GM18508 (cell line): Measurements from ENCODE around the gene TRPM4.
"Not testable (repeated sequence)": the region's sequence is repeated elsewhere in the genome, so short reads cannot be mapped to it uniquely, and the experiment has no call there.

Experiments used
- ATAC-seq: cut with Tn5 transposase; IDR thresholded peaks from one replicate; pipeline ENCODE4 v1.9.1; 2021; ENCODE audit warnings: moderate number of reproducible peaks; ENCODE audit not compliant: insufficient read depth, unreplicated experiment

TRPM4 gene

DNA sequence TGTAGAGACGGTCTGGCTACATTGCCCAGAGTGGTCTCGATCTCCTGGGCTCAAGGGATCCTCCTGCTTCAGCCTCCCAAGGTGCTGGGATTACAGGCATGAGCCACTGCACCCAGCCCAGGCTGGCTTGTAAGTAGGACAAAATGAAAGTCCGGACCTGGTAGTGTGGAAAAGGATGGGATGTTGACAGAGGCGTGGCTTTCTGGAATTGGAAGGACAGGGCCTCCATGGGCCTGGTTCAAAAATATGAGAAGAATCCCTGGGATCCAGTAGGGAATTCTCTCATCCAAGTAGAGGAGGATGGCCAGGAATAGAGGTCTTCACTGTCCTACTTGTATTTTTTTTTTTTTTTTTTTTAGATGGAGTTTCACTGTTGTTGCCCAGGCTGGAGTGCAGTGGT lies 64.9 kb downstream of the TRPM4 start:
- no peak for ATAC-seq

- no peak for ATAC-seq
Measured at GRCh38 chr19:49223472-49223871, 65.9 kb downstream of the TRPM4 start.

DNA sequence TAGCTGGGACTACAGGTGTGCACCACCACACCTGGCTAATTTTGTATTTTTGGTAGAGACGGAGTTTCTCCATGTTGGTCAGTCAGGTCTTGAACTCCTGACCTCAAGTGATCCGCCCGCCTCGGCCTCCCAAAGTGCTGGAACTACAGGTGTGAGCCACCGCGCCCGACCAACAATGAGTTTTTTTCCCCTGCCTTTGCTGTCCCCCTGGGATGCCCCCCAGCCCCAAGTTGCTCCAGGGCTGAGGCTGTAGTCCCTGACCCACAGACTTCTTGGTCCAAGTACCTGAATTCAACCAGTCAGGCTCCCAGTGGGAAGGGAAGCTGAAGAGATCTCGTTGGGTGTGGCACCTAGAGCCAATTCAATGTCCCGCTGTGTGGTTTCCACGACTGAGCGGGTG lies 66.8 kb downstream of the TRPM4 start:
- ATAC-seq, result not testable (repeated sequence)

DNA sequence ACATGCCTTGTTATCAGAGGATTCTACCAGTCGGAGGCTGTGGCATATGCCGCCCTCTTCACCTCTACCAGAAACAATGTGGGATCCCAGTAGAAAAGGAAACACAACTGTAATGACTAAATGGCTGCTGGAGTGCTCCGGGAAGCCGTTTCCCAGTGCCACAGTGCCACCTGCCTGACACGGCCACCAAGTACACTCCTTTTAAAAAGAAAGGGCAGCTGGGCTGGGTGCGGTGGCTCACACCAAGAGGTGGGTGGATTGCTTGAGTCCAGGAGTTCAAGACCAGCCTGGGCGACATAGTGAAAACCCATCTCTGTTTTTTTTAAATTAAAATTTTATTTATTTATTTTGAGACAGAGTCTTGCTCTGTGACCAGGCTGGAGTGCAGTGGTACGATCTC lies 67.3 kb downstream of the TRPM4 start:
- no peak for ATAC-seq

- no peak for ATAC-seq
Measured at GRCh38 chr19:49229416-49229815, 71.8 kb downstream of the TRPM4 start.

DNA sequence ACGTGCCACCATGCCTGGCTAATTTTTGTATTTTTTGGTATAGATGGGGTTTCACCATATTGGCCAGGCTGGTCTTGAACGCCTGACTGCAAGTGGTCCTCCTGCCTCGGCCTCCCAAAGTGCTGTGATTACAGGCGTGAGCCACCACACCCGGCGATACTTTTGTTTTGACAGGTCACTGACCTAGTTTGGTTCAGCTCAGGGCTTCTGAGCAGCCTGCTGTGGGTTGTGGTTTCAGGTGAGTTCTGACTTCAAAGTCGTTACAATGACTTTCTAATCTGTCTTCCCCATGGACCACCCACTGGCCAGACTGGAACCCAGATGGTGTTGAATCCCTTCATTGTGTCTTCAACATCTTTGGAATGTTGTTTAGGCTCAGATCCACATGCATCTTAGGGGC lies 73.8 kb downstream of the TRPM4 start:
- no peak for ATAC-seq

GRCh38 chr19:49231804-49232203 lies 74.2 kb downstream of the TRPM4 start:
- no peak for ATAC-seq

DNA sequence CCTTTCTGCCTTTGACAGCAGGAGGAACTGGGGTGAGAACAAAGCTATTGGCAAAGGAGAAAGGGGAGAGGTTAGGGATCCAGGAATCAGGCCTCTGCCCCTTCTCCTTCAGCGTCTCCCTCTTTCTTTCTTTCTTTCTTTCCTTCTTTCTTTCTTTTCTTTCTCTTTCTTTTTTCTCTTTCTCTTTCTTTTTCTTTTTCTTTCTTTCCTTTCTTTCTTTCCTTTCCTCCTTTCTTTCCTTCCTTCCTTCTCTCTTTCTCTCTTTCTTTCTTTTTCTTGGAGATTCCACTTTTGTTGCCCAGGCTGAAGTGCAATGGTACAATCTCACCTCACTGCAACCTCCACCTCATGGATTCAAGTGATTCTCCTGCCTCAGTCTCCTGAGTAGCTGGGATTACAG lies 75.6 kb downstream of the TRPM4 start:
- ATAC-seq, result no peak

DNA sequence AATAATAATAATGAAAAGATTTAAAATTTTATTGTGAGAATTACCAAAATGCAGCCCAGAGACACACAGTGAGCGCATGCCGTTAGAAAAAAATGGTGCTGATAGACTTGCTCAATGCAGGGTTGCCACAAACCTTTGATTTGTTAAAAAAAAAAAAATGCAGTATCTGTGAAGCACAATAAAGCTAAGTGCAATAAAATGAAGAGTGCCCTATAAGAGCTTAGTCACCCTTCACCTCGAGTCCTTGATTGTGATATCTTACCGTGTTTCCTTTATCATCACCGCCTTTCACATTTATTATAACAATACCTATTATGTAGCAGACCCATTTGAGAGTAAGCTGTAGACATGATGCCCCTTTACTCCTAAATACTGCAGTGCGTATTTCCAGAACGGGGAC lies 84.2 kb downstream of the TRPM4 start:
- no peak for ATAC-seq

DNA sequence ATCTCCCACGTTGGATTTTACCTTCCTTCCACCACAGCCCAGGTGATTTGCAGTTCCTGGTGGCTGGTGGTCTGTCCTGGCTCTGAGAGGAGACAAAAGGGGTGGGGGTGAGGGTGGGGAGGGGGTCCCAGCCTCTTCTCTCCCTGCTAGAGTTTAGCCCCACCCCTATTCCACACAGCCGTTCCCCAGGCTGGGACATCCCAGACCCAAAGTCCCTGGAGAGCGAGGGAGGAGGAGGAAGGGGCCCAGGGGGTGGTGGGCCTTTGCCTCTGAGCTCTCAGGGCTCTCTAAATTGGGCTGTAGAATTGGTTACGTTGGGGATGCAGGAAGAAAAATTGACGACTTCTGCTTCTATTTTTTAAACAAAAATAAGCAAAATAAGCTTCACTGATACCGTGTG lies 85.5 kb downstream of the TRPM4 start:
- no peak for ATAC-seq

DNA sequence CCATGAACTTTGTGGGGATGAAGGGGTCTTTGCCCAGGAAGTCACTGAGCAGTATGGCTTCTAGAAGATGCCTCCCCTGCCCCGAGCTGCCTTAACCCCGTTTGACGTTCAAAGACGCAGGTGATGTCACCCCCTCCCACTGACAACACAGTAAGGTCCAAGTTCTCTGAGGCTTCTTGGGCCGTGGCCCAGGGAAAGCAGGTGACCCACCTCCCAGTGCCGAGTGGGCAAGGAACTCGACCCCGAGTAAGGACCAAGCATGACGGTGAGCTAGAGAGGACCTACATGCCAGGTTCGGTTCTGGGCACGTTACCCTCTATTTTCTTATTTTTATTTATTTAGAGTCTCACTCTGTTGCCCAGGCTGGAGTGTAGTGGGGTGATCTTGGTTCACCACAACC lies 86.1 kb downstream of the TRPM4 start:
- ATAC-seq, result no peak

- ATAC-seq, result no peak
Measured at GRCh38 chr19:49244256-49244655, 86.7 kb downstream of the TRPM4 start.

- no peak for ATAC-seq
Measured at GRCh38 chr19:49247676-49248075, 90.1 kb downstream of the TRPM4 start.

- ATAC-seq, result no peak
Measured at GRCh38 chr19:49249933-49250332, 92.3 kb downstream of the TRPM4 start.

- ATAC-seq, result no peak
Measured at GRCh38 chr19:49255674-49256073, 98.1 kb downstream of the TRPM4 start.

DNA sequence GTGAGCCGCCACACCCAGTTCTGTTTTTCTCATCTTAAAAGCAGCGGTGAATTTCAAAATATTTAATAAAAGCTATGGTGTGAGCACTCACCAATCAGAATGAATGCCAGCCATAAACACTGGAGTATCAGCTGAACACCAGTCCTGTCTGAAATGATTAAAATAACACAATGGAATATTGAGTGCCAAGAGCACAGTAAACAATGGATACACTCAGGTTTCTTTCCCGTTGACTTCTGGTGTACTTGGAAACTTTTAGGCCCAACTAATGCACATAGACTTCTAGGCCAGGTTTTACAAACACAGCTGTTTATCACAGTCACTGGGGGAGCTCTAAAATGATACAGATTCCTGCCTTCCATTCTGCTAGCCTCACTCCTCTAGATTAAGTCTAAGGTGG lies 99.1 kb downstream of the TRPM4 start:
- ATAC-seq, result no peak
